ENCODE measurements around the gene CACNA1B. TPM values are rescaled to one million over a fixed set of nuclear protein-coding genes. Genes with fewer than 3 reads are reported as not detected.

CACNA1B gene
- total RNA-seq, 1 experiment from 2014 or later = 0.34 TPM

DNA sequence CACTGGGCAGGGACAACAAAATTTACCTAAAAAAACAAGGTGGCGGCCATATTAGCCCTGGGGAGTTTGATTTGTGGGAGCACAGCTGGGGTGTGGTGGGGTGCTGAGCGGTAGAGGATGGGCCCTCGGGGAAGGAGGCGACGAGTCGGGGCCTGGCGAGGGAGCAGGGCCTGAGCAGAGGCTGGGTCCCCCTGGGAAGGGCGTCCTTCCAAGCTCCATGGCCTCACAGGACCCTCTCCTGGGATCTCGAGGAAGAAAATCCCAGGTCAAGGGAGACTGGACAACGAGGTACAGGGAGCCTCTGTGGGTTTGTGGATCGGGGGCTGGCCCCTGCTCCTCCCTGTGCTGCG, 165.5 kb downstream of the CACNA1B start:
- TF ChIP-seq, protein P1, sequence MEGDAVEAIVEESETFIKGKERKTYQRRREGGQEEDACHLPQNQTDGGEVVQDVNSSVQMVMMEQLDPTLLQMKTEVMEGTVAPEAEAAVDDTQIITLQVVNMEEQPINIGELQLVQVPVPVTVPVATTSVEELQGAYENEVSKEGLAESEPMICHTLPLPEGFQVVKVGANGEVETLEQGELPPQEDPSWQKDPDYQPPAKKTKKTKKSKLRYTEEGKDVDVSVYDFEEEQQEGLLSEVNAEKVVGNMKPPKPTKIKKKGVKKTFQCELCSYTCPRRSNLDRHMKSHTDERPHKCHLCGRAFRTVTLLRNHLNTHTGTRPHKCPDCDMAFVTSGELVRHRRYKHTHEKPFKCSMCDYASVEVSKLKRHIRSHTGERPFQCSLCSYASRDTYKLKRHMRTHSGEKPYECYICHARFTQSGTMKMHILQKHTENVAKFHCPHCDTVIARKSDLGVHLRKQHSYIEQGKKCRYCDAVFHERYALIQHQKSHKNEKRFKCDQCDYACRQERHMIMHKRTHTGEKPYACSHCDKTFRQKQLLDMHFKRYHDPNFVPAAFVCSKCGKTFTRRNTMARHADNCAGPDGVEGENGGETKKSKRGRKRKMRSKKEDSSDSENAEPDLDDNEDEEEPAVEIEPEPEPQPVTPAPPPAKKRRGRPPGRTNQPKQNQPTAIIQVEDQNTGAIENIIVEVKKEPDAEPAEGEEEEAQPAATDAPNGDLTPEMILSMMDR (conservative IDR thresholded peaks at IDR 0.05; ENCODE audit: low read depth, low read length) = no peak
- TF ChIP-seq EZH2 (IDR thresholded peaks at IDR 0.05; ENCODE audit: borderline replicate concordance, low read depth, low read length, poor library complexity, severe bottlenecking) = no peak
- POLR2A ChIA-PET (ENCODE audit: low non-redundant PET) = interaction anchor here (0.6 kb wide), 1 partner anchor 9 kb away, joined by 3 read pairs; no protein-coding TSS in a partner anchor
- BruUV-seq (replicated peaks) = no TSS peak
- no peaks in the 10 kb centered on the region for H3K36me3 ChIP-seq (ENCODE audit: insufficient read depth, low read length, poor library complexity, severe bottlenecking)
- no peak overlapping the region for H3K4me3 ChIP-seq (ENCODE audit: low read depth, low read length, poor library complexity, severe bottlenecking)
- no peak overlapping the region for H3K27ac ChIP-seq (ENCODE audit: low read depth, low read length, poor library complexity, severe bottlenecking)
- H3K27me3 ChIP-seq (replicated peaks; ENCODE audit: insufficient read depth, low read depth, low read length, poor library complexity) = no peaks in the 10 kb centered on the region
- CTCF ChIA-PET = no interaction called here
- no peak for DNase-seq (ENCODE audit: low spot score)
- no peaks in the 10 kb centered on the region for H3K4me1 ChIP-seq (ENCODE audit: insufficient read depth, low read length, poor library complexity, severe bottlenecking)
- H3K9me3 ChIP-seq (ENCODE audit: low read depth, low read length, poor library complexity, severe bottlenecking) = no peaks in the 10 kb centered on the region
- intact Hi-C loops (cut with micrococcal nuclease; ENCODE audit: unreplicated experiment) = no loop called here

- TF ChIP-seq, protein P1 (conservative IDR thresholded peaks at IDR 0.05; ENCODE audit: low read depth, low read length) = no peak
- TF ChIP-seq EZH2 (IDR thresholded peaks at IDR 0.05; ENCODE audit: borderline replicate concordance, low read depth, low read length, poor library complexity, severe bottlenecking) = no peak
- no TSS peak for BruUV-seq (replicated peaks)
- Histone ChIP-seq H3K9me3 (ENCODE audit: low read depth, low read length, poor library complexity, severe bottlenecking) (no peaks in the 10 kb centered on the region), H3K27me3 (replicated peaks; ENCODE audit: insufficient read depth, low read depth, low read length, poor library complexity) (no peaks in the 10 kb centered on the region), H3K27ac (ENCODE audit: low read depth, low read length, poor library complexity, severe bottlenecking) (no peak overlapping the region), H3K4me3 (ENCODE audit: low read depth, low read length, poor library complexity, severe bottlenecking) (no peak overlapping the region), H3K36me3 (ENCODE audit: insufficient read depth, low read length, poor library complexity, severe bottlenecking) (no peaks in the 10 kb centered on the region), H3K4me1 (ENCODE audit: insufficient read depth, low read length, poor library complexity, severe bottlenecking) (no peaks in the 10 kb centered on the region)
- no peak for DNase-seq (ENCODE audit: low spot score)
- CTCF ChIA-PET = no interaction called here
- POLR2A ChIA-PET (ENCODE audit: low non-redundant PET) = no interaction called here
- intact Hi-C loops (cut with micrococcal nuclease; ENCODE audit: unreplicated experiment) = no loop called here
Measured at GRCh38 chr9:138043411-138044345, 166.1 kb downstream of the CACNA1B start.

GRCh38 chr9:138044485-138045383, 167.2 kb downstream of the CACNA1B start:
- Histone ChIP-seq H3K9me3 (ENCODE audit: low read depth, low read length, poor library complexity, severe bottlenecking) (no peaks in the 10 kb centered on the region), H3K36me3 (ENCODE audit: insufficient read depth, low read length, poor library complexity, severe bottlenecking) (no peaks in the 10 kb centered on the region), H3K27ac (ENCODE audit: low read depth, low read length, poor library complexity, severe bottlenecking) (no peak overlapping the region), H3K4me3 (ENCODE audit: low read depth, low read length, poor library complexity, severe bottlenecking) (no peak overlapping the region), H3K4me1 (ENCODE audit: insufficient read depth, low read length, poor library complexity, severe bottlenecking) (no peaks in the 10 kb centered on the region), H3K27me3 (replicated peaks; ENCODE audit: insufficient read depth, low read depth, low read length, poor library complexity) (no peaks in the 10 kb centered on the region)
- ChIA-PET CTCF (no interaction called here), POLR2A (ENCODE audit: low non-redundant PET) (no interaction called here)
- no TSS peak for BruUV-seq (replicated peaks)
- TF ChIP-seq EZH2 (IDR thresholded peaks at IDR 0.05; ENCODE audit: borderline replicate concordance, low read depth, low read length, poor library complexity, severe bottlenecking) = no peak
- TF ChIP-seq, protein P1 (conservative IDR thresholded peaks at IDR 0.05; ENCODE audit: low read depth, low read length) = no peak
- intact Hi-C loops (cut with micrococcal nuclease; ENCODE audit: unreplicated experiment) = no loop called here
- no peak for DNase-seq (ENCODE audit: low spot score)
